SH-SY5Y (cell line): ENCODE measurements around the gene CLEC16A.

Experiments
- GATA2 ChIP-seq: IDR thresholded peaks from 2 replicates; pipeline ENCODE4 v1.6.1; 2011; ENCODE audit warnings: mild to moderate bottlenecking, low read depth, low read length
- GATA3 ChIP-seq: IDR thresholded peaks from 2 replicates; pipeline ENCODE4 v1.6.1; 2011; ENCODE audit warnings: low read depth, mild to moderate bottlenecking, low read length, moderate library complexity

- TF ChIP-seq GATA2 (no peak), GATA3 (no peak)
Measured at GRCh38 chr16:11190588-11191560, 246.5 kb downstream of the CLEC16A start.
